M059J (cell line): Measurements from ENCODE around the gene PBX1. TPM values are rescaled to one million over a fixed set of nuclear protein-coding genes. Genes with fewer than 3 reads are reported as not detected.

Experiments
- DNase-seq: peaks from one replicate; pipeline ENCODE4 v3.0.0-alpha.2; 2012; ENCODE audit warnings: low read depth
- total RNA-seq: library from RNA; depleted of rRNA; stranded (reverse); fragments of >200 nt; shearing (Covaris generic); gene quantifications from 2 replicates; pipeline ENCODE4 v1.2.3, GENCODE V29; 2014

Gene PBX1
- total RNA-seq, 1 experiment from 2014 or later, result 20.2 TPM

GRCh38 chr1:164720440-164721227 lies 161.7 kb downstream of the PBX1 start:
- no peak for DNase-seq

- no peak for DNase-seq
These were observed 162.2 kb downstream of the PBX1 start for GRCh38 chr1:164721228-164721496.

GRCh38 chr1:164723296-164723798 lies 164.4 kb downstream of the PBX1 start:
- no peak for DNase-seq

GRCh38 chr1:164725401-164725800 lies 166.4 kb downstream of the PBX1 start:
- no peak for DNase-seq

GRCh38 chr1:164726235-164726634 lies 167.3 kb downstream of the PBX1 start:
- peak; percentile 64 for DNase-seq

GRCh38 chr1:164728719-164729118 lies 169.7 kb downstream of the PBX1 start:
- peak; percentile 84 for DNase-seq

- no peak for DNase-seq
These were observed 172.3 kb downstream of the PBX1 start for GRCh38 chr1:164731161-164731876.

- DNase-seq, result peak; percentile 85
These were observed 174.1 kb downstream of the PBX1 start for GRCh38 chr1:164733070-164733469.

GRCh38 chr1:164733734-164734133 lies 174.8 kb downstream of the PBX1 start:
- DNase-seq, result no peak

GRCh38 chr1:164735315-164736052 lies 176.5 kb downstream of the PBX1 start:
- peak; percentile 73 for DNase-seq

- no peak for DNase-seq
These were observed 177.2 kb downstream of the PBX1 start for GRCh38 chr1:164736137-164736536.

GRCh38 chr1:164739189-164739588 lies 180.2 kb downstream of the PBX1 start:
- DNase-seq, result no peak

- no peak for DNase-seq
These were observed 181.1 kb downstream of the PBX1 start for GRCh38 chr1:164740000-164740526.

GRCh38 chr1:164742745-164743144 lies 183.8 kb downstream of the PBX1 start:
- DNase-seq, result no peak

- DNase-seq, result no peak
These were observed 185.0 kb downstream of the PBX1 start for GRCh38 chr1:164743976-164744375.

- DNase-seq, result no peak
These were observed 186.8 kb downstream of the PBX1 start for GRCh38 chr1:164745736-164746135.

- DNase-seq, result no peak
These were observed 187.6 kb downstream of the PBX1 start for GRCh38 chr1:164746632-164747031.

GRCh38 chr1:164748253-164748899 lies 189.4 kb downstream of the PBX1 start:
- peak; percentile 96 for DNase-seq

- DNase-seq, result peak; percentile 57
These were observed 194.6 kb downstream of the PBX1 start for GRCh38 chr1:164753521-164754077.

- DNase-seq, result no peak
These were observed 195.2 kb downstream of the PBX1 start for GRCh38 chr1:164754088-164754600.

GRCh38 chr1:164755690-164756089 lies 196.7 kb downstream of the PBX1 start:
- DNase-seq, result peak; percentile 52
